GM18498 (cell line): ENCODE data around the gene VPS13D.

Experiments
- ATAC-seq: cut with Tn5 transposase; IDR thresholded peaks from one replicate; pipeline ENCODE4 v1.9.1; 2021; ENCODE audit warnings: mild to moderate bottlenecking, moderate library complexity; ENCODE audit not compliant: unreplicated experiment

The VPS13D gene

GRCh38 chr1:12400027-12400693, 170.3 kb downstream of the VPS13D start:
- ATAC-seq: no peak

- no peak for ATAC-seq
Observed at GRCh38 chr1:12402159-12402673, 172.4 kb downstream of the VPS13D start.

- no peak for ATAC-seq
Observed at GRCh38 chr1:12402842-12403241, 173.0 kb downstream of the VPS13D start.

- no peak for ATAC-seq
Observed at GRCh38 chr1:12404918-12405317, 175.1 kb downstream of the VPS13D start.

GRCh38 chr1:12405325-12406210, 175.7 kb downstream of the VPS13D start:
- no peak for ATAC-seq

GRCh38 chr1:12406211-12407021, 176.6 kb downstream of the VPS13D start:
- ATAC-seq: no peak

GRCh38 chr1:12407050-12407961, 177.5 kb downstream of the VPS13D start:
- ATAC-seq: no peak

- no peak for ATAC-seq
Observed at GRCh38 chr1:12407962-12408454, 178.2 kb downstream of the VPS13D start.

- ATAC-seq: no peak
Observed at GRCh38 chr1:12408662-12409061, 178.8 kb downstream of the VPS13D start.

GRCh38 chr1:12409681-12410080, 179.9 kb downstream of the VPS13D start:
- ATAC-seq: no peak

GRCh38 chr1:12410351-12410750, 180.5 kb downstream of the VPS13D start:
- no peak for ATAC-seq

- no peak for ATAC-seq
Observed at GRCh38 chr1:12411098-12411497, 181.3 kb downstream of the VPS13D start.

- no peak for ATAC-seq
Observed at GRCh38 chr1:12411747-12412146, 181.9 kb downstream of the VPS13D start.

GRCh38 chr1:12412439-12412838, 182.6 kb downstream of the VPS13D start:
- ATAC-seq: no peak

GRCh38 chr1:12413664-12414410, 184.0 kb downstream of the VPS13D start:
- ATAC-seq: no peak

- ATAC-seq: no peak
Observed at GRCh38 chr1:12414444-12415018, 184.7 kb downstream of the VPS13D start.

- ATAC-seq: no peak
Observed at GRCh38 chr1:12415038-12415466, 185.2 kb downstream of the VPS13D start.

GRCh38 chr1:12416101-12416500, 186.3 kb downstream of the VPS13D start:
- no peak for ATAC-seq

GRCh38 chr1:12416744-12417143, 186.9 kb downstream of the VPS13D start:
- no peak for ATAC-seq
